ENCODE measurements around the gene HOXB5. TPM values are rescaled to one million over a fixed set of nuclear protein-coding genes. Genes with fewer than 3 reads are reported as not detected.

HOXB5 gene
- total RNA-seq, 1 experiment from 2014 or later: not detected

DNA sequence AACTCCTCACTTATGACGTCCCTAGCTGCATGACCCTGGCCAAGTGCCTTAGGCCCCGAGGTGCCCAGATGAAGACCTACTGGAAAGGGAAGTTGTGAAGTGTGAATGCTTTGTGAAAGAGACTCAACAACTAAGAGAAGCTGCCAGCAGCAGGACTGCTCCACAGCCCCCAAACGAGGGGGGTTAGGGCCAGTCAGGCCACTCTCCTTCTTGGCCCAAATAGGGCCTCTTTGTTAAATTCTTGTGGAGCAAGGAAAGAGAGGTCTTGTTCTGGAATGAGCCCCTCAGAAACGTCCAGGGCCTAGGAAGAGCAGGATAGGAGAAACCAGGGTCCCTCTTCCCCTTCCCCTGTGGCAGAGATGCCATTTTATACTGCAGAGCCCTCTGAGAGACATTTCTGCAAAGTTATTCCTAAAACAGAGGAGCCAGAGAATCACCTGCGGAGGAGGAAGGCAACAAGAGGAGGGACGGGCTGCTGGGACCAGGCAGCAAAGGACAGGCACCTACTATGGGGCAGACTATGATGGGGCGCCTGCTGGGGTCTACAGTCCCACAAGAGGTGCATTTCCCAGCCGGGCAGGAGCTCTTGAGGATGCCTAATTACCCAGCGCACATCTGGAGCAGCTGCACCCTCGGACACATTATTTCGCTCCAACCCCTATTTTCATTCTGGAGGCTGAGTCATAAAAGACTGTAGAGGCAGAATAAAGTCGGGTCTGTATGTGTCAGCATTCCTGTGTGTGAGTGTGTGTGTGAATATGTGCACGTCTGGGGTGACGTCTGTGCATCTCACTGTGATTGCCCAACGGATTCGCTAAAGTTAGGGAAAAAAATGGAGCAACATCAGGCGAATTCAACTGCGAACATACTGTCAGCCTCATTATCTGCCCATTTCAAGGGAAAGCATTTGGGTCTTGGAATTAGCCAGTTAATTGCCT, 44.0 kb upstream of the HOXB5 start:
- Histone ChIP-seq H3K36me3 (ENCODE audit: insufficient read depth, low read length) (no peaks in the 10 kb centered on the region), H3K4me1 (ENCODE audit: low read length) (peaks cover 21% of the 10 kb centered on the region), H3K9me3 (ENCODE audit: low read length) (no peaks in the 10 kb centered on the region), H3K4me2 (ENCODE audit: low read depth, low read length, poor library complexity, severe bottlenecking) (no peak overlapping the region), H3K27me3 (ENCODE audit: low read length) (no peaks in the 10 kb centered on the region), H3K27ac (ENCODE audit: low read length) (no peak overlapping the region), H3K9me2 (replicated peaks; ENCODE audit: insufficient read depth, low read length) (no peaks in the 10 kb centered on the region), H3K79me2 (ENCODE audit: low read length) (no peaks in the 10 kb centered on the region), H3K9ac (ENCODE audit: low read length) (no peak overlapping the region), H3K4me3 (ENCODE audit: low read length) (no peak overlapping the region), H2AFZ (ENCODE audit: low read length) (no peak overlapping the region), H4K20me1 (ENCODE audit: insufficient read depth, low read depth, low read length) (no peaks in the 10 kb centered on the region)
- no peak for DNase-seq

DNA sequence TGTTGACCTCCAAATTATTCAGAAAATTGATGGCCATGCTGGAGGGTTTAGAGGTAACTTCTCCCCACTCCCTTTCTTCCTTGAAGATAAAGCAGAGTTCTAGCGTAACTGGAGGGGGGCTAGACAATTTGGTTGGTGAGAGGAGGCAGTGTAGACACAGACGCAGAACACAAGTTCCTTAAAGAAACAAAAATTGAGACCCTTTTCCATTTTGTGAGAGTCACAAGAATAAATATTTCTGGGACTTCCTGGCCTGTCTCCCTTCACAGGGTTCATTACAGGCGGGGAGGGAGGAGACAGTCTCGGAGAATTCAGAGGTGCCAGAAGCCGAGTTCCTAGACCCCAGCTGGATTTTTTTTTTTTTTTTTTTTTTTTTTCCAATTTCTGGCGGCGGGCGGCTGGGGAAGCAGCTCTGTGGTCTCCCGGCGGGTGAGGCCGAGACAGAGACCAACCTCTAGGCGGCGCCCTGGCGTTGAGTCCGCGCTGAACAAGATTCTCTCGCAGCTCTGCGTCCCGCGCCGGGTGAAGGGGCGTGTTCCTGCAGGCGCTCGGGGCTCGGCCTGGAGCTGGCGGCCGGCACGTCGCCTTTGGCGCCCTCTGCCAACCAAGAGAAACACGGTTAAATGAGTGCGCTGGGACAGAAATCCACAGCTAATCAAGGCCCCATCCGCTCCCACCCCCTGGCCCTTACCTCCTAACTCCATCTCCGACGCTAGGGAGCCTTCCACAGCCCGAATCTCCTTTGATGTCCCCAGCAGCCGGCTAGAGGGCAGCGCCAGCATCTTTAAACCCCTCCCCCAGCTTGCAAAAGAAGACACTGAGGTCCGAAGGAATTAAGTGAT, 42.8 kb upstream of the HOXB5 start:
- Histone ChIP-seq H3K9me2 (replicated peaks; ENCODE audit: insufficient read depth, low read length) (no peaks in the 10 kb centered on the region), H3K9ac (ENCODE audit: low read length) (peak overlapping the region; percentile 33), H3K4me2 (ENCODE audit: low read depth, low read length, poor library complexity, severe bottlenecking) (peak overlapping the region; percentile 39), H3K4me1 (ENCODE audit: low read length) (peaks cover 21% of the 10 kb centered on the region), H4K20me1 (ENCODE audit: insufficient read depth, low read depth, low read length) (no peaks in the 10 kb centered on the region), H3K79me2 (ENCODE audit: low read length) (no peaks in the 10 kb centered on the region), H3K27me3 (ENCODE audit: low read length) (no peaks in the 10 kb centered on the region), H3K36me3 (ENCODE audit: insufficient read depth, low read length) (no peaks in the 10 kb centered on the region), H3K27ac (ENCODE audit: low read length) (no peak overlapping the region), H2AFZ (ENCODE audit: low read length) (peak overlapping the region; percentile 75), H3K9me3 (ENCODE audit: low read length) (no peaks in the 10 kb centered on the region), H3K4me3 (ENCODE audit: low read length) (no peak overlapping the region)
- peak; percentile 93 for DNase-seq

DNA sequence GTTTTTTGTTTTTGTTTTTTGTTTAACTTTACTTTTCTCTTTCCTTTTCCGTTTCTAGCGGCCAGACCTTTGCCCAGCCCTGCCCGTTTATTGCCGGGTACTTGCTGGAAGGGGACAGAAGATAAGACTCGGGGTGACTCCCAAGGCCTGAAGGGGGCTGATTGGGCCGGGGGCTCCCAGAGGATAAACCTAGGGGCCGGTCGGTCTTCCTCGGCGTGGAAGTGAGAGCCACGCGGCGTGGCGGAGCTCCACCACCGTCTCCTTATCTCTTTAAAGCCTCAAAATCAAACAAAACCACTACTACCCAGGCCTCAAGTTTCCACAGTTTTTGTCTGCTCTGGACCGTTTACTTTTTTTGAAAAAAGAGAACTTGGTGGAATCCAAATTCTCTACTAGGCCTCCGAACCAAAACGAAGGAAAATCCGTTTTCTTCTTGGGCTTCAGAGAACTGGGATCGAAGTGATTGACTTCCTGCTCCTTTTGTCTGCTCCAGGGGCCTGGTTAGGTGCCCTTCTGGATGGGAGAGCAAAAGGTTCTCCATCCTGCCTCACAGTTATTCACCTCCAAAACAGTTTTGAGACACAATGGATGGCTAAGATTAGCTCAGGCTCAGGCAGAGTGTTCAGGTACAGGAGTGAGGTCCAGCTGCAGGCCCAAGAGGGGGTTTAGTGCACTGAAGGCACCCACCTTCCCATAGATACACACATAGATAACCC, 41.1 kb upstream of the HOXB5 start:
- Histone ChIP-seq H3K79me2 (ENCODE audit: low read length) (no peaks in the 10 kb centered on the region), H3K4me2 (ENCODE audit: low read depth, low read length, poor library complexity, severe bottlenecking) (peak overlapping the region; percentile 39), H3K27ac (ENCODE audit: low read length) (no peak overlapping the region), H3K9ac (ENCODE audit: low read length) (no peak overlapping the region), H3K27me3 (ENCODE audit: low read length) (no peaks in the 10 kb centered on the region), H3K4me1 (ENCODE audit: low read length) (peaks cover 21% of the 10 kb centered on the region), H3K4me3 (ENCODE audit: low read length) (no peak overlapping the region), H3K9me3 (ENCODE audit: low read length) (no peaks in the 10 kb centered on the region), H2AFZ (ENCODE audit: low read length) (no peak overlapping the region), H3K9me2 (replicated peaks; ENCODE audit: insufficient read depth, low read length) (no peaks in the 10 kb centered on the region), H3K36me3 (ENCODE audit: insufficient read depth, low read length) (no peaks in the 10 kb centered on the region), H4K20me1 (ENCODE audit: insufficient read depth, low read depth, low read length) (no peaks in the 10 kb centered on the region)
- no peak for DNase-seq

DNA sequence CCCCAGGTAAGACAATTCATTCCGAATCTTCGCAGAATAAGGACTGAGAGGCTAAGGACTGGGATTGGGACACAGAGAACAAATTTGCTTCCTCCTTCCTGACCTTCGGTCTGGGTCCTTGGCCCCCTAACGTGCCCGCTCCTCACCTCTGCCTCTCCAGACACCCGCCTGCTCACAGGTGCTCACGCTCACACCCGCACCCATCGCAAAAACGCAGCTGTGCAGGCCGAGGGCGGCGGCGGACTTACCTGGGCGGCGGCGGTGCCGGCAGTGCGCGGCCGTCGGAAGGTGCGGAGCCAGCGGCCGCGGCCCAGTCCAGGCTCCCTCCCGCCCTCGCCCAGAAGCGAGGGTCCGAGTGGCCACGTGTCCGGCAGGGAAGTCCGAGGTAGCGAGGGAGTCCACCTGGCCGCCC, 39.7 kb upstream of the HOXB5 start:
- no peak overlapping the region for H2AFZ ChIP-seq (ENCODE audit: low read length)

DNA sequence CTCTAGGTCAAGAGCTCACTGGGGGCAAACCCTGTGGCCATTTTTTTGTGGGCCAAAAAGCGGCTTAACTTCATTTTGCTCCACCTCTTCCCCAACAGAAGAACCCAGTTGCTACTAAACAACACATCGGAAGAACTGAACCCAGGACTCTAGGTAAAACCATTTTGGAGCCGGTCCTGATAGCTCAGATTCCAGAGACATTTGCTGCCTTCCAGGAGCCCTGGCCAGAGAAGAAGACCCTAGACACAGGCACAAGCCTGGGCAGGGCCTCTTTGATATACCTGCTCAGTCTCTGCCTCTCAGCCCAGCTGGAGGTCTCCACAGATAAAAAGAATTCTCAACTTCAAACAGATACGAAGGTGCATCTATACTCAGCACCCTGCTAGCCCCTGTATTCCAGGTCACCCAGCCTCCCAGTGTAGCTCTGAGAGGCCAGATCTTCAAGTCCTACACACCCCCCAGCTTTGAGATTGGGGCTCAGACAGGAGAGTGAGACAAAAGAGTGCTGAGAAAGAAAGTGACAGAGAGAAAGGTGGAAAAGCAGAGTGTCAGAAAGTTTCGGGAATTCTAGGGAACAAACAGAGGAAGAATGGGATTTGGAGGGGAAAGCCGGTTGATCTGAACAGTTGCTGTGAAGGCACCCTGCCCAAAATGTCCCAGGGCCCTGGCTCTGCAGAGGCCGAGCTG, 39.1 kb upstream of the HOXB5 start:
- Histone ChIP-seq H2AFZ (ENCODE audit: low read length) (no peak overlapping the region), H3K9ac (ENCODE audit: low read length) (no peak overlapping the region), H3K9me3 (ENCODE audit: low read length) (no peaks in the 10 kb centered on the region), H3K79me2 (ENCODE audit: low read length) (no peaks in the 10 kb centered on the region), H3K9me2 (replicated peaks; ENCODE audit: insufficient read depth, low read length) (no peaks in the 10 kb centered on the region), H3K27me3 (ENCODE audit: low read length) (no peaks in the 10 kb centered on the region), H3K27ac (ENCODE audit: low read length) (no peak overlapping the region), H4K20me1 (ENCODE audit: insufficient read depth, low read depth, low read length) (no peaks in the 10 kb centered on the region), H3K4me2 (ENCODE audit: low read depth, low read length, poor library complexity, severe bottlenecking) (no peak overlapping the region), H3K36me3 (ENCODE audit: insufficient read depth, low read length) (no peaks in the 10 kb centered on the region), H3K4me1 (ENCODE audit: low read length) (peaks cover 21% of the 10 kb centered on the region), H3K4me3 (ENCODE audit: low read length) (no peak overlapping the region)
- no peak for DNase-seq

More for the DNA sequence above, 39.7 kb upstream of the HOXB5 start:
- no peak for DNase-seq
- Histone ChIP-seq H3K79me2 (ENCODE audit: low read length) (no peaks in the 10 kb centered on the region), H3K27ac (ENCODE audit: low read length) (no peak overlapping the region), H3K4me1 (ENCODE audit: low read length) (peaks cover 21% of the 10 kb centered on the region), H3K36me3 (ENCODE audit: insufficient read depth, low read length) (no peaks in the 10 kb centered on the region), H4K20me1 (ENCODE audit: insufficient read depth, low read depth, low read length) (no peaks in the 10 kb centered on the region), H3K9me2 (replicated peaks; ENCODE audit: insufficient read depth, low read length) (no peaks in the 10 kb centered on the region), H3K4me3 (ENCODE audit: low read length) (no peak overlapping the region), H3K9me3 (ENCODE audit: low read length) (no peaks in the 10 kb centered on the region), H3K27me3 (ENCODE audit: low read length) (no peaks in the 10 kb centered on the region), H3K9ac (ENCODE audit: low read length) (no peak overlapping the region), H3K4me2 (ENCODE audit: low read depth, low read length, poor library complexity, severe bottlenecking) (no peak overlapping the region)

DNA sequence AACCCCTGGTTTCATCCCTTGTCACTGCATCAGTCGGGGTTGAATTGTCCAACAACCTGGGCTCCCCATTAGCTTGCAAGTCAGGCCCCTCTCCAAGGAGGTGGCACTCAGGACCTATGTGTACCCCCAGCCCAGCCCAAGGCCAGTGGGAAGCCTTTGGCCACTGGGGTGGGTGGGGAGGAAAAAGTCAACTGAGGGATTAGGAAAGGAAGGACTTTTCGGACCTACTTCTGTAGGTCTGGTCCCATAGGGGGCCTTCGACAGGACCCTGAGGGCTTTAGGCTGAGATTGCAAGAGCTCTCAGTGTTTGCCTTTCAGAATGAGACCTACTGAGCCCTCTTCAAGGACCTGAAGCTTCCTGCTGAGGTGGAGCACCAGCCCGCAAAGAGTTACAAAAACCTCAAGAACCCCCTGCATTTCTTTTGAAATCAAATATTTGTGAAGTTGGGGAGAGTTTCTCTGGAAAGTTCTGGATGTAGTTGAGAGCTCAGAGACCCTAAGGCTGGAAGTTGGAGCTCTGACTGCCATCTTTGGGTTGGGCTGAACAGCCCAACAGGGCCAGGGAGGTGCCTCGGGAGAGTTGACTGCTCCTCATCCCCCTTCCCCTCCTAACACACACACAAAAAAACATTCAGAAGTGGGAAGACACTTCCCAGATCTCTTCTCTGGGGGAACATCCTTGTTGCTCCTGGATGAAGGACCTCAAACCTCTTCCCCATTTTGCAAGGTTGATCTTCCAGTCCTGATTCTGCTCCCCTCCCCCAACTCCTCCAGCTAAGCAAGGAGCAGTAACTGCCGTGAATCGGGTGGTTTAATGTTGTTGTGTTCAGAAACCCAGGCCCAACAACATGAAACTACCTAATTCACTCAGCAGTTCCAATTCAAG, 38.4 kb upstream of the HOXB5 start:
- Histone ChIP-seq H3K4me2 (ENCODE audit: low read depth, low read length, poor library complexity, severe bottlenecking) (no peak overlapping the region), H3K27ac (ENCODE audit: low read length) (no peak overlapping the region), H3K27me3 (ENCODE audit: low read length) (no peaks in the 10 kb centered on the region), H3K4me1 (ENCODE audit: low read length) (peaks cover 20% of the 10 kb centered on the region), H4K20me1 (ENCODE audit: insufficient read depth, low read depth, low read length) (no peaks in the 10 kb centered on the region), H3K36me3 (ENCODE audit: insufficient read depth, low read length) (no peaks in the 10 kb centered on the region), H2AFZ (ENCODE audit: low read length) (no peak overlapping the region), H3K9ac (ENCODE audit: low read length) (no peak overlapping the region), H3K79me2 (ENCODE audit: low read length) (no peaks in the 10 kb centered on the region), H3K9me2 (replicated peaks; ENCODE audit: insufficient read depth, low read length) (no peaks in the 10 kb centered on the region), H3K4me3 (ENCODE audit: low read length) (no peak overlapping the region), H3K9me3 (ENCODE audit: low read length) (no peaks in the 10 kb centered on the region)
- no peak for DNase-seq
